Activated T-cell treated with anti-CD3 and anti-CD28 coated beads for 4 hours (primary cell): ENCODE data around the gene ST6GALNAC4.

ENCODE experiments used
- DNase-seq: peaks from one replicate; pipeline ENCODE4 v3.0.0-alpha.2; 2020

The ST6GALNAC4 gene

GRCh38 chr9:127916720-127917581 is at the start of gene ST6GALNAC4:
Gene ST6GALNAC4, minus strand, starts transcription at chr9:127917041. Its CDS starts 622 bp downstream, at chr9:127916419.
- DNase-seq = peak; percentile 98

GRCh38 chr9:127965953-127966352 is 49.1 kb upstream of the ST6GALNAC4 start:
- no peak for DNase-seq

- no peak for DNase-seq
These were observed 46.7 kb upstream of the ST6GALNAC4 start for GRCh38 chr9:127963359-127964064.

GRCh38 chr9:127963041-127963358 is 46.2 kb upstream of the ST6GALNAC4 start:
- no peak for DNase-seq

GRCh38 chr9:127962278-127962677 is 45.4 kb upstream of the ST6GALNAC4 start:
- DNase-seq = no peak

- DNase-seq = no peak
These were observed 44.8 kb upstream of the ST6GALNAC4 start for GRCh38 chr9:127961613-127962155.

- no peak for DNase-seq
These were observed 44.3 kb upstream of the ST6GALNAC4 start for GRCh38 chr9:127961155-127961490.

- no peak for DNase-seq
These were observed 43.7 kb upstream of the ST6GALNAC4 start for GRCh38 chr9:127960410-127961154.

GRCh38 chr9:127959841-127960409 is 43.1 kb upstream of the ST6GALNAC4 start:
- no peak for DNase-seq

GRCh38 chr9:127959398-127959797 is 42.6 kb upstream of the ST6GALNAC4 start:
- DNase-seq = no peak

- DNase-seq = no peak
These were observed 41.9 kb upstream of the ST6GALNAC4 start for GRCh38 chr9:127958728-127959127.

- peak; percentile 84 for DNase-seq
These were observed 38.6 kb upstream of the ST6GALNAC4 start for GRCh38 chr9:127955294-127956015.

GRCh38 chr9:127954831-127955293 is 38.0 kb upstream of the ST6GALNAC4 start:
- DNase-seq = no peak

GRCh38 chr9:127953768-127954505 is 37.1 kb upstream of the ST6GALNAC4 start:
- DNase-seq = no peak

- DNase-seq = no peak
These were observed 36.3 kb upstream of the ST6GALNAC4 start for GRCh38 chr9:127953154-127953553.

- DNase-seq = no peak
These were observed 33.9 kb upstream of the ST6GALNAC4 start for GRCh38 chr9:127950513-127951289.

- no peak for DNase-seq
These were observed 33.1 kb upstream of the ST6GALNAC4 start for GRCh38 chr9:127949827-127950512.

- DNase-seq = no peak
These were observed 31.2 kb upstream of the ST6GALNAC4 start for GRCh38 chr9:127947841-127948710.

- no peak for DNase-seq
These were observed 29.9 kb upstream of the ST6GALNAC4 start for GRCh38 chr9:127946728-127947127.
